Measurements from ENCODE around the gene ADIRF.
A peak's percentile ranks its signal among the peaks of the same experiment; 100 is the strongest.
"Not testable (repeated sequence)": the region's sequence is repeated elsewhere in the genome, so short reads cannot be mapped to it uniquely, and the experiment has no call there.

The ADIRF gene

DNA sequence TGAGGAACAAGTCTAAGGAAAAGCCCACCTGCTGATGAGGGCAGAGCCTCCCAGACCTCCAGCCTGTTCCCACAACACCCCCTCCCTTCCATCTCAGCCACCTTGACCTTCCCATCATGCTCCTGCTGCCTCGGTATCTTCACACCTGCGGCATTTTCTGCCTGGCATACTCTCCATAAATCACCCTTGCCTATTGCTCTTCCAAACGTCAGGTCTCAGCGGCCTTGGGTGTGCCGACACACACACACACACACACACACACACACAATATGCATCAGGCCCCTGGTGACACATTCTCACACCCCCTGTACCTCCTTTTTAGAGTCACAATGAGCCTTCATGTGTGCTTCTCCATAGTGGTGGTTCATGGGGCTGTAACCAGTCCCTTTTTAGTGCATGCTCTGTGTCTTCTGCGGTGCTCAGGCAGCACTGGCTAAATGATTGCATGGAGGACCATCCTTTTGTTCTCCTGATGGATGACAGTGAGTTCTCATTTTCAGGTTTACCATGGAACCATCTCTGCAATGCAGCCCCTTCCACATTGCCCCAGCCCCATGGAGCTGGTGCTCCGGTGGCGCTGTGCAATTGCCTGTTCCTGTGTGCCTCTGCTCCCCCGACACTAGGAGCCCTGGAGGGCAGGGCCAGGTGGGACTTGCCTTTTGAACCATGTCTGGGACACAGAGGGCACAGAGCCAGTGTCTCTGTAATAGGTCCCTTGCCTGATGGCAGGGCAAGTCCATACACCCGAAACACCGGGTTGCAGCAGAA is 4.5 kb downstream of the ADIRF start:
- DNase-seq (ENCODE audit: low read depth) = no peak
- TF ChIP-seq CTCF (conservative IDR thresholded peaks at IDR 0.05; ENCODE audit: control insufficient read depth, insufficient read depth, low read depth, low read length) = no peak
- no peak overlapping the region for H3K4me3 ChIP-seq (ENCODE audit: control insufficient read depth, low read depth, low read length)

DNA sequence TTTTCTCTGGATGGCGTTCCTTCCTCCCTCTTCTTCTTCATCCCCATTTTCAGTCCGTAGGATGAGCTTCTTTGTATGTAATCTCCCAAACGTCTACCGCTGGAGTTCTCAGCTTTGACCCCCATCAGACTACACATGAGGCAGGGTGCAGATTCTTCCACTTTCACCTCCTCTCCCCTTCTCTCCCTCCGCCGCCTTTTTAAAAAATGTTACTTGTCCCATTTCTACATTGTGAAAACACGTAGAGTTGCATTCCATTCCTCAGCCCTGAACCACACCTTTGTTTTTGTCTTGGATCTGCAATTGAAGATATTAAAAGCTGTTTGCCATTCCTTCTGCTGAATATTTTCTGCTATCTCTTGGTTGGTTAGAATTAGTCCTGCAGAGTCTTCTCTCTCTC is 6.2 kb downstream of the ADIRF start:
- no peak for TF ChIP-seq CTCF (conservative IDR thresholded peaks at IDR 0.05; ENCODE audit: control insufficient read depth, insufficient read depth, low read depth, low read length)
- no peak for DNase-seq (ENCODE audit: low read depth)

DNA sequence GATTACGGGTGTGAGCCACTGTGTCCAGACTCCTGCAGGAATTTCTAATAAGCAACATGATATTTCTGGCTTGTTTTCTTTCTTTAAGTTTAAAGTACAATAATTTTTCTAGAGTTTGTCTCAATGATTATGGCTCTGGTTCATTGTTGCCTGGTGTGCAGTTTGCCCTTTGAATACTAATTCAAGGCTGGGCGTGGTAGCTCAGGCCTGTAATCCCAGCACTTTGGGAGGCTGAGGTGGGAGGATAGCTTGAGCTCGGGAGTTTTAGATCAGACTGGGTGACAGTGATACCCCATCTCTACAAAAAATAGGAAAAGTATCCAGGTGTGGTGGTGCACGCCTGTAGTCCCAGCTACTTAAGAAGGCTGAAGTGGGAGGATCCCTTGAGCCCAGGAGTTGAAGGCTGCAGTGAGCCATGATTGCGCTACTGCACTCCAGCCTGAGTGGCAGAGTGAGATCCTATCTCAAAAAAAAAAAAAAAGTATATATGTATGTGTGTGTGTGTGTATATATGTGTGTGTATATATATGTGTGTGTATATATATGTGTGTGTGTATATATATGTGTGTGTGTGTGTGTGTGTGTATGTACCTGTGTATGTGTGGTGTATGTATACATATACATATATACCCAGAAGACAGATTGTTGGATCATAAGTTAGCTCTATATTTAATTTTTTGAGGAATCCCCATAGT is 8.2 kb downstream of the ADIRF start:
- TF ChIP-seq CTCF (conservative IDR thresholded peaks at IDR 0.05; ENCODE audit: control insufficient read depth, insufficient read depth, low read depth, low read length) = no peak
- no peak overlapping the region for H3K4me3 ChIP-seq (ENCODE audit: control insufficient read depth, low read depth, low read length)
- no peak for DNase-seq (ENCODE audit: low read depth)

More for the DNA sequence above, 6.2 kb downstream of the ADIRF start:
- H3K4me3 ChIP-seq (ENCODE audit: control insufficient read depth, low read depth, low read length) = no peak overlapping the region

DNA sequence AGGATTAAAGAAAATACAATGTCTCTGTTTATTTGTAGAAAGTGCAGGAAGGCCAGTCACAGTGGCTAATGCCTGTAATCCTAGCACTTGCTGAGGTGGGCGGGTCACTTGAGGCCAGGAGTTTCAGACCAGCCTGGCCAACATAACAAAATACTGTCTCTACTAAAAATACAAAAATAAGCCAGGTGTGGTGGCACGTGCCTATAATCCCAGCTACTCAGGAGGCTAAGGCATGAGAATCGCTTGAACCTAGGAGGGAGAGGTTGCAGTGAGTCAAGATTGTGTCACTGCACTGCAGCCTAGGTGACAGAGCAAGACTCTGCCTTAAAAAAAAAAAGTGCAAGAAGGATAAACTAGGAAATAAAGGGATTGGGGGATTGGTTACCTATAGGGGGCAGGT is 10.2 kb downstream of the ADIRF start:
- H3K4me3 ChIP-seq (ENCODE audit: control insufficient read depth, low read depth, low read length); DNase-seq (ENCODE audit: low read depth): not testable (repeated sequence)

DNA sequence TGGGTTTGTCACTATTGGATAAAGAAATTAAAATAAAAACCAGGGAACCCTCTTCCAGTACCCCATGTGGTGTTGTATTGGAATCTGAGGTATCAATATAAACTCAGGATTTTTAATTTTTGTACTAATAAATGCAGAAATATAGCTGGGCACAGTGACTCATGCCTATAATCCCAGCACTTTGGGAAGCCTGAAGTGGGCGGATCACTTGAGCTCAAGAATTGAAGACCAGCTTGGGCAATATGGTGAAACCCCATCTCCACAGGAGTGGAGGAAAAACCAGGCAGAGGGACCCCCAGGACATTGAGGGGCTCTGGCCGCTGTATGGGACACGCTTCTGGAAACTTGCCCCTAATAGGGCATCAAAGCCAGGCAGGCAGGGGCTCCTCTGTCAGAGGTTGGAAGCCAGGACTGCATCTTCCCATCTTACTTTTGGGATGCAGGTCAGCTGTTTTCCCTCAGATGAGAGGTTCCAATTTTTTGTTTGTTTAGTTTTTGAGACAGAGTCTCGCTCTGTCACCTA is 11.1 kb downstream of the ADIRF start:
- no peak overlapping the region for H3K4me3 ChIP-seq (ENCODE audit: control insufficient read depth, low read depth, low read length)
- no peak for TF ChIP-seq CTCF (conservative IDR thresholded peaks at IDR 0.05; ENCODE audit: control insufficient read depth, insufficient read depth, low read depth, low read length)
- DNase-seq (ENCODE audit: low read depth) = peak; percentile 31

DNA sequence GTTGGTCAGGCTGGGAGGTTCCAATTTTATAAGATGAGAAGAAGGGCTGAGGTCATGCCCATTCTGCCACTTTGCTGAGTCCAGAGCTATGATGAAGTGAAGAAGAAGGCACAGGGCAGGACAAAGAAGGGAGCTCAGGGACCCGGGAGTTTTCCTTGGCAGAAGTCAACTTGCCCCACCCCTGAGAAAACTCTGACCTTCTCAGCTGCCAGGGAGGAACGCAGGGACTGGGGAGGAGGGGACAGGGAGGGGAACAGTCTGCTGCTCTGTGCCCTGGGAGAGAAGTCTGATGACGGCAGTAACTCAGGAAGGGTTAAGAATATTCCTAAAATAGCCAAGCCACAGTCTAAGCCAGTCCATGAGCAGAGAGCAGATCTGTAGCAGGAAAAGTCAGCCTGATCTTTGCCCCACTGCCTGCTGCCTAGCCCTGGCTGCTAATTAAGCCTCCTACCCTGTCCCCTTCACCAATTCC is 11.7 kb downstream of the ADIRF start:
- H3K4me3 ChIP-seq (ENCODE audit: control insufficient read depth, low read depth, low read length) = no peak overlapping the region
- DNase-seq (ENCODE audit: low read depth) = peak; percentile 62
- TF ChIP-seq CTCF (conservative IDR thresholded peaks at IDR 0.05; ENCODE audit: control insufficient read depth, insufficient read depth, low read depth, low read length) = no peak

- DNase-seq (ENCODE audit: low read depth); H3K4me3 ChIP-seq (ENCODE audit: control insufficient read depth, low read depth, low read length): not testable (repeated sequence)
Observed at GRCh38 chr10:86981020-86981419, 12.7 kb downstream of the ADIRF start.

Measured in fibroblast of mammary gland (primary cell).